ENCODE measurements around the gene KRT17. TPM values are rescaled to one million over a fixed set of nuclear protein-coding genes. Genes with fewer than 3 reads are reported as not detected.
"Not testable (repeated sequence)": the region's sequence is repeated elsewhere in the genome, so short reads cannot be mapped to it uniquely, and the experiment has no call there.

KRT17 gene
- polyA plus RNA-seq, 1 donor from 2014 or later, result not detected

DNA sequence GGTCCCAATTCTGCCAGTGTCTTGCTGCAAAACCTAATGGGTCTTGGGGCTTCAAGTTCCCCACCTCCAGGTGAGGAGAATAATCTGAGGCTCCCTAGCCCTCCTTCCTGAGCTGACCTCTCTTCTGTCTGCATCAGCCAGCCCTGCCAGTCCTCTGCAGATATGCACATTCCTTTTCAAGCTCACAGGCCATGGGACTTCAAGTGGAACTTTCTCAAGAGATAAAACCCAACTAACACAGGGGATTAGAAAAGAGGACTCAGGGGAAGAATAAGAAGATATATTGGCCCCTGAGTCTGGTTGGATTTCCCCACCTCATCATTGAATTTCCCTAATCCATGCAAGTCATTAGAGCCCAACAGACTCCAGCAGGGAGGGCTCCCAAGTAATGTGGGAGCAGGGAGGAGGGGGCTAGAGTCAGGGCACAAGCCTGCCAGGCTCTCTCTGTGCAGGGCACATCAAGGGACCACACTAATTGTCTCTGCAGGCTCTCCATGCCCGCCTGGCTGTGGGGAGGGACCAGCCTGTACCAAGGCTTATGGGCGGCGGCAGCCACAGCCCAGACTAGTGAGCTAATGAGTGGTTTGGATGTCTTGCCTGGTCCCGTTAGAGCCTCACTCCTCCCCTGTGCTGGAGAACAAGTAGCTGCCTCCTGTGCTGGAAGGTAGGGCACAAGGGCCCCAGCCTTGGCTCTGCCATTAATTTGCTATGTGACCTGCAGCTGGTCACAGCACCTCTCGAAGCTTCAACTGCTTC, 38.9 kb downstream of the KRT17 start:
- H3K9me2 ChIP-seq (ENCODE audit: insufficient read depth, low read length), result no peaks in the 10 kb centered on the region
- H2AFZ ChIP-seq (ENCODE audit: low read depth, low read length), result no peak overlapping the region
- H3K36me3 ChIP-seq (ENCODE audit: insufficient read depth, low read length), result no peaks in the 10 kb centered on the region
- H4K20me1 ChIP-seq (ENCODE audit: insufficient read depth), result no peaks in the 10 kb centered on the region
- H3K27me3 ChIP-seq (ENCODE audit: insufficient read depth, low read depth, low read length), result no peaks in the 10 kb centered on the region
- no peak overlapping the region for H3K27ac ChIP-seq (ENCODE audit: low read length)
- H3K9me3 ChIP-seq (ENCODE audit: low read length), result no peaks in the 10 kb centered on the region
- H3K4me2 ChIP-seq (ENCODE audit: low read length), result no peak overlapping the region
- TF ChIP-seq EP300 (conservative IDR thresholded peaks at IDR 0.05; ENCODE audit: poor library complexity, severe bottlenecking) (no peak), TAF1 (IDR thresholded peaks at IDR 0.05; ENCODE audit: low read depth) (no peak), RAD21 (conservative IDR thresholded peaks at IDR 0.05) (no peak), MXI1 (conservative IDR thresholded peaks at IDR 0.05; ENCODE audit: poor library complexity, severe bottlenecking) (no peak), POLR2AphosphoS5 (IDR thresholded peaks at IDR 0.05) (no peak), EZH2 (IDR thresholded peaks at IDR 0.05; ENCODE audit: borderline replicate concordance, insufficient read depth, low read length, poor library complexity, severe bottlenecking) (no peak), SMC3 (conservative IDR thresholded peaks at IDR 0.05; ENCODE audit: poor library complexity) (no peak)
- TF ChIP-seq, protein P1, sequence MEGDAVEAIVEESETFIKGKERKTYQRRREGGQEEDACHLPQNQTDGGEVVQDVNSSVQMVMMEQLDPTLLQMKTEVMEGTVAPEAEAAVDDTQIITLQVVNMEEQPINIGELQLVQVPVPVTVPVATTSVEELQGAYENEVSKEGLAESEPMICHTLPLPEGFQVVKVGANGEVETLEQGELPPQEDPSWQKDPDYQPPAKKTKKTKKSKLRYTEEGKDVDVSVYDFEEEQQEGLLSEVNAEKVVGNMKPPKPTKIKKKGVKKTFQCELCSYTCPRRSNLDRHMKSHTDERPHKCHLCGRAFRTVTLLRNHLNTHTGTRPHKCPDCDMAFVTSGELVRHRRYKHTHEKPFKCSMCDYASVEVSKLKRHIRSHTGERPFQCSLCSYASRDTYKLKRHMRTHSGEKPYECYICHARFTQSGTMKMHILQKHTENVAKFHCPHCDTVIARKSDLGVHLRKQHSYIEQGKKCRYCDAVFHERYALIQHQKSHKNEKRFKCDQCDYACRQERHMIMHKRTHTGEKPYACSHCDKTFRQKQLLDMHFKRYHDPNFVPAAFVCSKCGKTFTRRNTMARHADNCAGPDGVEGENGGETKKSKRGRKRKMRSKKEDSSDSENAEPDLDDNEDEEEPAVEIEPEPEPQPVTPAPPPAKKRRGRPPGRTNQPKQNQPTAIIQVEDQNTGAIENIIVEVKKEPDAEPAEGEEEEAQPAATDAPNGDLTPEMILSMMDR (IDR thresholded peaks at IDR 0.05; ENCODE audit: poor library complexity, severe bottlenecking), result no peak
- TF ChIP-seq, protein P2, sequence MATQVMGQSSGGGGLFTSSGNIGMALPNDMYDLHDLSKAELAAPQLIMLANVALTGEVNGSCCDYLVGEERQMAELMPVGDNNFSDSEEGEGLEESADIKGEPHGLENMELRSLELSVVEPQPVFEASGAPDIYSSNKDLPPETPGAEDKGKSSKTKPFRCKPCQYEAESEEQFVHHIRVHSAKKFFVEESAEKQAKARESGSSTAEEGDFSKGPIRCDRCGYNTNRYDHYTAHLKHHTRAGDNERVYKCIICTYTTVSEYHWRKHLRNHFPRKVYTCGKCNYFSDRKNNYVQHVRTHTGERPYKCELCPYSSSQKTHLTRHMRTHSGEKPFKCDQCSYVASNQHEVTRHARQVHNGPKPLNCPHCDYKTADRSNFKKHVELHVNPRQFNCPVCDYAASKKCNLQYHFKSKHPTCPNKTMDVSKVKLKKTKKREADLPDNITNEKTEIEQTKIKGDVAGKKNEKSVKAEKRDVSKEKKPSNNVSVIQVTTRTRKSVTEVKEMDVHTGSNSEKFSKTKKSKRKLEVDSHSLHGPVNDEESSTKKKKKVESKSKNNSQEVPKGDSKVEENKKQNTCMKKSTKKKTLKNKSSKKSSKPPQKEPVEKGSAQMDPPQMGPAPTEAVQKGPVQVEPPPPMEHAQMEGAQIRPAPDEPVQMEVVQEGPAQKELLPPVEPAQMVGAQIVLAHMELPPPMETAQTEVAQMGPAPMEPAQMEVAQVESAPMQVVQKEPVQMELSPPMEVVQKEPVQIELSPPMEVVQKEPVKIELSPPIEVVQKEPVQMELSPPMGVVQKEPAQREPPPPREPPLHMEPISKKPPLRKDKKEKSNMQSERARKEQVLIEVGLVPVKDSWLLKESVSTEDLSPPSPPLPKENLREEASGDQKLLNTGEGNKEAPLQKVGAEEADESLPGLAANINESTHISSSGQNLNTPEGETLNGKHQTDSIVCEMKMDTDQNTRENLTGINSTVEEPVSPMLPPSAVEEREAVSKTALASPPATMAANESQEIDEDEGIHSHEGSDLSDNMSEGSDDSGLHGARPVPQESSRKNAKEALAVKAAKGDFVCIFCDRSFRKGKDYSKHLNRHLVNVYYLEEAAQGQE (IDR thresholded peaks at IDR 0.05; ENCODE audit: borderline replicate concordance), result no peak
- no peaks in the 10 kb centered on the region for H3K79me2 ChIP-seq (replicated peaks; ENCODE audit: insufficient read depth, low read length)
- no peaks in the 10 kb centered on the region for H3F3A ChIP-seq (ENCODE audit: insufficient read depth, low read length, poor library complexity, severe bottlenecking)
- no peak overlapping the region for H3K4me3 ChIP-seq (ENCODE audit: low read length)
- H3K9ac ChIP-seq (ENCODE audit: low read length), result no peak overlapping the region

DNA sequence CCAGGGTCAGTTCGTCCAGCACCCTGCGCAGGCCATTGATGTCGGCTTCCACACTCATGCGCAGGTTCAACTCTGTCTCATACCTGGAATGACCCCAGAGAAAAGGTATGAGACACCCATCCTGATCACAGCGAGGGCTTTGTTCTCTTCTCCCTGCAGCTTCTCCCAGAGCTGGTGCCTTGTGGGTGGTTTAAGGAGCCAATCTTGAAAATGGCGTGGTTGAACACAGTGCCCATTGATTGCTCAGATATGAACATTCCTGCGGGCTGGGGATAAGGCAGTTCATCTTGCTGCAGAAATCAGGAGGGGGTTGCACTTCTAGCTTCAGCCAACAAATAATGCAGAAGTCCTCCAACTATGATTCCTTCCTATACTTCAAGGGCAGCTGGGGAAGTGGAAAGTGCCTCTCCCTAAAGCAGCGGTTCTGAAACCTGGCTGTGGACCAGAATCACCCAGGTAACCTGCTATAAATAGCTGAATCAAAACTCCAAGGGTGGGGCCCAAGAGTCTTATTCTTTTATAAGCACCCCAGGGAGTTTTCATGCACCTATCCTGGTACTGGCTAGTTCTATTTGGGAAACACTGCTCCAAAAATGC, 39.9 kb downstream of the KRT17 start:
- not testable (repeated sequence) for H3K4me2 ChIP-seq (ENCODE audit: low read length); H3K4me3 ChIP-seq (ENCODE audit: low read length); H3K36me3 ChIP-seq (ENCODE audit: insufficient read depth, low read length); H3K79me2 ChIP-seq (replicated peaks; ENCODE audit: insufficient read depth, low read length); H4K20me1 ChIP-seq (ENCODE audit: insufficient read depth); H2AFZ ChIP-seq (ENCODE audit: low read depth, low read length); H3K9me3 ChIP-seq (ENCODE audit: low read length); H3K9me2 ChIP-seq (ENCODE audit: insufficient read depth, low read length); H3K27ac ChIP-seq (ENCODE audit: low read length); H3K27me3 ChIP-seq (ENCODE audit: insufficient read depth, low read depth, low read length); H3K9ac ChIP-seq (ENCODE audit: low read length); H3F3A ChIP-seq (ENCODE audit: insufficient read depth, low read length, poor library complexity, severe bottlenecking)

Data from neural cell (in vitro differentiated cells).